ENCODE data around the gene HMCN2. TPM values are rescaled to one million over a fixed set of nuclear protein-coding genes. Genes with fewer than 3 reads are reported as not detected.

HMCN2 gene
- total RNA-seq, 1 donor from 2014 or later = 0.15 TPM

- Histone ChIP-seq H3K4me2 (no peak overlapping the region), H3K4me3 (no peak overlapping the region), H3F3A (ENCODE audit: low read depth) (no peaks in the 10 kb centered on the region), H3K36me3 (no peaks in the 10 kb centered on the region), H3K27me3 (no peaks in the 10 kb centered on the region), H3K27ac (no peak overlapping the region), H2AFZ (replicated peaks) (no peak overlapping the region), H4K20me1 (ENCODE audit: low read depth) (no peaks in the 10 kb centered on the region), H3K9me3 (ENCODE audit: low read depth) (no peaks in the 10 kb centered on the region), H3K79me2 (ENCODE audit: low read depth) (no peaks in the 10 kb centered on the region), H3K4me1 (no peaks in the 10 kb centered on the region), H3K9ac (no peak overlapping the region)
- TF ChIP-seq EZH2phosphoT487 (IDR thresholded peaks at IDR 0.05) (no peak), EZH2 (IDR thresholded peaks at IDR 0.05) (no peak)
- TF ChIP-seq, protein P1, sequence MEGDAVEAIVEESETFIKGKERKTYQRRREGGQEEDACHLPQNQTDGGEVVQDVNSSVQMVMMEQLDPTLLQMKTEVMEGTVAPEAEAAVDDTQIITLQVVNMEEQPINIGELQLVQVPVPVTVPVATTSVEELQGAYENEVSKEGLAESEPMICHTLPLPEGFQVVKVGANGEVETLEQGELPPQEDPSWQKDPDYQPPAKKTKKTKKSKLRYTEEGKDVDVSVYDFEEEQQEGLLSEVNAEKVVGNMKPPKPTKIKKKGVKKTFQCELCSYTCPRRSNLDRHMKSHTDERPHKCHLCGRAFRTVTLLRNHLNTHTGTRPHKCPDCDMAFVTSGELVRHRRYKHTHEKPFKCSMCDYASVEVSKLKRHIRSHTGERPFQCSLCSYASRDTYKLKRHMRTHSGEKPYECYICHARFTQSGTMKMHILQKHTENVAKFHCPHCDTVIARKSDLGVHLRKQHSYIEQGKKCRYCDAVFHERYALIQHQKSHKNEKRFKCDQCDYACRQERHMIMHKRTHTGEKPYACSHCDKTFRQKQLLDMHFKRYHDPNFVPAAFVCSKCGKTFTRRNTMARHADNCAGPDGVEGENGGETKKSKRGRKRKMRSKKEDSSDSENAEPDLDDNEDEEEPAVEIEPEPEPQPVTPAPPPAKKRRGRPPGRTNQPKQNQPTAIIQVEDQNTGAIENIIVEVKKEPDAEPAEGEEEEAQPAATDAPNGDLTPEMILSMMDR (IDR thresholded peaks at IDR 0.05) = no peak
- H3K36me3 Mint-ChIP-seq = no peaks in the 10 kb centered on the region
- no peak for DNase-seq (ENCODE audit: low spot score)
- peaks cover 6% of the 10 kb centered on the region for H3K4me1 Mint-ChIP-seq
- peaks cover 16% of the 10 kb centered on the region for H3K27me3 Mint-ChIP-seq (ENCODE audit: insufficient read depth, low read depth)
- no peaks in the 10 kb centered on the region for H3K9me3 Mint-ChIP-seq
- no peak overlapping the region for H3K4me3 Mint-ChIP-seq
- H3K27ac Mint-ChIP-seq = no peak overlapping the region
These were observed 113.5 kb downstream of the HMCN2 start for GRCh38 chr9:130378875-130379648.

- Mint-ChIP-seq H3K27me3 (ENCODE audit: insufficient read depth, low read depth) (peaks cover 17% of the 10 kb centered on the region), H3K4me1 (peaks cover 6% of the 10 kb centered on the region), H3K36me3 (no peaks in the 10 kb centered on the region), H3K9me3 (no peaks in the 10 kb centered on the region), H3K27ac (no peak overlapping the region), H3K4me3 (no peak overlapping the region)
- TF ChIP-seq EZH2 (IDR thresholded peaks at IDR 0.05) = no peak
- TF ChIP-seq, protein P1 (IDR thresholded peaks at IDR 0.05) = no peak
- no peaks in the 10 kb centered on the region for H3K4me1 ChIP-seq
- H3K36me3 ChIP-seq = no peaks in the 10 kb centered on the region
- H3K27ac ChIP-seq = no peak overlapping the region
- H3K79me2 ChIP-seq (ENCODE audit: low read depth) = no peaks in the 10 kb centered on the region
- H3K9ac ChIP-seq = no peak overlapping the region
- H3K4me2 ChIP-seq = no peak overlapping the region
- DNase-seq (ENCODE audit: low spot score) = no peak
- H4K20me1 ChIP-seq (ENCODE audit: low read depth) = no peaks in the 10 kb centered on the region
- no peaks in the 10 kb centered on the region for H3F3A ChIP-seq (ENCODE audit: low read depth)
- H3K27me3 ChIP-seq = no peaks in the 10 kb centered on the region
- H3K4me3 ChIP-seq = no peak overlapping the region
- no peak overlapping the region for H2AFZ ChIP-seq (replicated peaks)
- no peaks in the 10 kb centered on the region for H3K9me3 ChIP-seq (ENCODE audit: low read depth)
These were observed 114.0 kb downstream of the HMCN2 start for GRCh38 chr9:130379649-130379970.

- H3K36me3 Mint-ChIP-seq = no peaks in the 10 kb centered on the region
- no peak for DNase-seq (ENCODE audit: low spot score)
- no peak overlapping the region for H3K27ac Mint-ChIP-seq
These were observed 115.4 kb downstream of the HMCN2 start for GRCh38 chr9:130380920-130381469.

More at GRCh38 chr9:130380920-130381469, 115.4 kb downstream of the HMCN2 start:
- Mint-ChIP-seq H3K4me1 (peaks cover 6% of the 10 kb centered on the region), H3K9me3 (no peaks in the 10 kb centered on the region), H3K4me3 (no peak overlapping the region), H3K27me3 (ENCODE audit: insufficient read depth, low read depth) (peaks cover 17% of the 10 kb centered on the region)
- no peak overlapping the region for H3K4me2 ChIP-seq
- no peak overlapping the region for H3K4me3 ChIP-seq
- no peaks in the 10 kb centered on the region for H3K79me2 ChIP-seq (ENCODE audit: low read depth)
- no peak overlapping the region for H3K27ac ChIP-seq
- no peaks in the 10 kb centered on the region for H4K20me1 ChIP-seq (ENCODE audit: low read depth)
- no peaks in the 10 kb centered on the region for H3K4me1 ChIP-seq
- no peaks in the 10 kb centered on the region for H3K9me3 ChIP-seq (ENCODE audit: low read depth)
- no peak overlapping the region for H3K9ac ChIP-seq
- no peaks in the 10 kb centered on the region for H3K36me3 ChIP-seq
- no peaks in the 10 kb centered on the region for H3F3A ChIP-seq (ENCODE audit: low read depth)
- H2AFZ ChIP-seq (replicated peaks) = no peak overlapping the region
- H3K27me3 ChIP-seq = no peaks in the 10 kb centered on the region
- TF ChIP-seq, protein P1 (IDR thresholded peaks at IDR 0.05) = no peak
- TF ChIP-seq EZH2phosphoT487 (IDR thresholded peaks at IDR 0.05) = no peak
- TF ChIP-seq EZH2 (IDR thresholded peaks at IDR 0.05) = no peak

Measured in neural progenitor cell (in vitro differentiated cells).